NCI-H1436 treated with DMSO at 0.1 percent for 48 hours (cell line): ENCODE results near the gene ITSN1.

Source experiments
- DNase-seq: peaks from one replicate; lab custom pipeline; 2025; lab: John Stamatoyannopoulos, UW

Gene ITSN1

GRCh38 chr21:33815143-33815707, 172.9 kb downstream of the ITSN1 start:
- no peak for DNase-seq

GRCh38 chr21:33816174-33816573, 173.9 kb downstream of the ITSN1 start:
- DNase-seq: no peak

GRCh38 chr21:33817138-33817537, 174.8 kb downstream of the ITSN1 start:
- no peak for DNase-seq

GRCh38 chr21:33817663-33818451, 175.6 kb downstream of the ITSN1 start:
- DNase-seq: no peak

- DNase-seq: no peak
Measured at GRCh38 chr21:33820230-33820770, 178.0 kb downstream of the ITSN1 start.

- DNase-seq: no peak
Measured at GRCh38 chr21:33820798-33821197, 178.5 kb downstream of the ITSN1 start.

GRCh38 chr21:33821503-33822322, 179.4 kb downstream of the ITSN1 start:
- DNase-seq: no peak

GRCh38 chr21:33824156-33824941, 182.0 kb downstream of the ITSN1 start:
- no peak for DNase-seq

GRCh38 chr21:33825419-33825818, 183.1 kb downstream of the ITSN1 start:
- no peak for DNase-seq

- DNase-seq: no peak
Measured at GRCh38 chr21:33825915-33826314, 183.6 kb downstream of the ITSN1 start.

- no peak for DNase-seq
Measured at GRCh38 chr21:33828083-33828482, 185.8 kb downstream of the ITSN1 start.

- no peak for DNase-seq
Measured at GRCh38 chr21:33828577-33828976, 186.3 kb downstream of the ITSN1 start.

- no peak for DNase-seq
Measured at GRCh38 chr21:33829844-33830243, 187.5 kb downstream of the ITSN1 start.

GRCh38 chr21:33831962-33832659, 189.8 kb downstream of the ITSN1 start:
- DNase-seq: no peak

GRCh38 chr21:33834801-33835500, 192.7 kb downstream of the ITSN1 start:
- DNase-seq: no peak

GRCh38 chr21:33835920-33836319, 193.6 kb downstream of the ITSN1 start:
- no peak for DNase-seq

GRCh38 chr21:33836408-33836807, 194.1 kb downstream of the ITSN1 start:
- DNase-seq: no peak

GRCh38 chr21:33839167-33839716, 196.9 kb downstream of the ITSN1 start:
- DNase-seq: no peak

- DNase-seq: no peak
Measured at GRCh38 chr21:33839806-33840205, 197.5 kb downstream of the ITSN1 start.

- no peak for DNase-seq
Measured at GRCh38 chr21:33840771-33841170, 198.5 kb downstream of the ITSN1 start.
